DND-41 (cell line): Measurements from ENCODE around the gene HOXD8.

ENCODE experiments used
- CTCF ChIP-seq: IDR thresholded peaks from 2 replicates; pipeline ENCODE4 v1.5.1; 2012; ENCODE audit warnings: borderline replicate concordance, low read length, moderate library complexity, mild to moderate bottlenecking; ENCODE audit not compliant: poor library complexity, severe bottlenecking; ENCODE audit errors: extremely low read depth
- EZH2 ChIP-seq: IDR thresholded peaks from 3 replicates; pipeline ENCODE4 v1.6.1; 2012; ENCODE audit warnings: borderline replicate concordance, low read depth, mild to moderate bottlenecking, moderate library complexity, low read length, inconsistent platforms; ENCODE audit not compliant: severe bottlenecking

GRCh38 chr2:176135035-176135440 is 5.5 kb downstream of the HOXD8 start:
- TF ChIP-seq CTCF (no peak), EZH2 (no peak)
